GM19023 (cell line): ENCODE measurements around the gene COG5.
A peak's percentile ranks its signal among the peaks of the same experiment; 100 is the strongest.

Experiments
- ATAC-seq: cut with Tn5 transposase; IDR thresholded peaks from one replicate; pipeline ENCODE4 v1.9.1; 2021; ENCODE audit warnings: mild to moderate bottlenecking, moderate library complexity; ENCODE audit not compliant: unreplicated experiment

The COG5 gene

GRCh38 chr7:107563775-107564552 is at the start of gene COG5, which contains the start of gene DUS4L:
TSS of gene COG5 (minus strand) at chr7:107563920. CDS start at chr7:107563896, 24 bp downstream.
TSS of gene DUS4L (plus strand) at chr7:107563971. CDS start at chr7:107567071, 3,100 bp downstream.
- peak; percentile 95 for ATAC-seq

GRCh38 chr7:107613439-107613838 is 49.7 kb upstream of the COG5 start:
- no peak for ATAC-seq

GRCh38 chr7:107610323-107610722 is 46.6 kb upstream of the COG5 start:
- no peak for ATAC-seq

GRCh38 chr7:107609811-107610261 is 46.1 kb upstream of the COG5 start:
- no peak for ATAC-seq

- ATAC-seq, result no peak
These were observed 42.6 kb upstream of the COG5 start for GRCh38 chr7:107606303-107606702.

- ATAC-seq, result no peak
These were observed 41.6 kb upstream of the COG5 start for GRCh38 chr7:107605218-107605815.

- ATAC-seq, result no peak
These were observed 37.1 kb upstream of the COG5 start for GRCh38 chr7:107600816-107601215.

GRCh38 chr7:107599262-107599661 is 35.5 kb upstream of the COG5 start:
- no peak for ATAC-seq

GRCh38 chr7:107597953-107598352 is 34.2 kb upstream of the COG5 start:
- ATAC-seq, result no peak

GRCh38 chr7:107597582-107597916 is 33.8 kb upstream of the COG5 start:
- ATAC-seq, result no peak

- ATAC-seq, result no peak
These were observed 33.3 kb upstream of the COG5 start for GRCh38 chr7:107596881-107597581.

- ATAC-seq, result no peak
These were observed 31.4 kb upstream of the COG5 start for GRCh38 chr7:107594961-107595737.

GRCh38 chr7:107593025-107593410 is 29.3 kb upstream of the COG5 start:
- ATAC-seq, result no peak

GRCh38 chr7:107592361-107593024 is 28.8 kb upstream of the COG5 start:
- ATAC-seq, result no peak

GRCh38 chr7:107591421-107591820 is 27.7 kb upstream of the COG5 start:
- ATAC-seq, result no peak

- ATAC-seq, result no peak
These were observed 24.9 kb upstream of the COG5 start for GRCh38 chr7:107588529-107589130.

- no peak for ATAC-seq
These were observed 21.0 kb upstream of the COG5 start for GRCh38 chr7:107584716-107585115.

- ATAC-seq, result no peak
These were observed 19.2 kb upstream of the COG5 start for GRCh38 chr7:107582875-107583274.

- no peak for ATAC-seq
These were observed 17.8 kb upstream of the COG5 start for GRCh38 chr7:107581387-107582013.
